A549 (cell line): Measurements from ENCODE around the gene DOCK7.

Experiments used
- CTCF ChIP-seq: fragments of >200 bp; sonication (Bioruptor Twin); formaldehyde crosslinking; IDR thresholded peaks from 3 replicates; pipeline ENCODE4 v1.5.1; 2016
- EHMT2 ChIP-seq: fragments of 200-600 bp; sonication (generic); IDR thresholded peaks from 2 replicates; pipeline ENCODE4 v1.6.1; 2016; ENCODE audit warnings: antibody characterized with exemption, low read depth, mild to moderate bottlenecking, moderate library complexity
- ESRRA ChIP-seq: fragments of 150-350 bp; IDR thresholded peaks from 2 replicates; pipeline ENCODE4 v1.6.1; 2014; ENCODE audit warnings: mild to moderate bottlenecking, low read length, borderline replicate concordance
- JUNB ChIP-seq: fragments of >200 bp; sonication (Bioruptor Twin); formaldehyde crosslinking; IDR thresholded peaks from 2 replicates; pipeline ENCODE4 v1.6.1; 2016
- ZFP36 ChIP-seq: fragments of 450-650 bp; IDR thresholded peaks from 2 replicates; pipeline ENCODE4 v1.6.1; 2014; ENCODE audit warnings: borderline replicate concordance; ENCODE audit not compliant: partially characterized antibody
- TF ChIP-seq, protein P1 (sequence below): fragments of 200-600 bp; sonication (generic); IDR thresholded peaks from 2 replicates; pipeline ENCODE4 v1.6.1; 2016; ENCODE audit warnings: antibody characterized with exemption, mild to moderate bottlenecking, moderate library complexity

GRCh38 chr1:62735491-62736171 lies 47.4 kb upstream of the DOCK7 start:
- TF ChIP-seq, protein P1, sequence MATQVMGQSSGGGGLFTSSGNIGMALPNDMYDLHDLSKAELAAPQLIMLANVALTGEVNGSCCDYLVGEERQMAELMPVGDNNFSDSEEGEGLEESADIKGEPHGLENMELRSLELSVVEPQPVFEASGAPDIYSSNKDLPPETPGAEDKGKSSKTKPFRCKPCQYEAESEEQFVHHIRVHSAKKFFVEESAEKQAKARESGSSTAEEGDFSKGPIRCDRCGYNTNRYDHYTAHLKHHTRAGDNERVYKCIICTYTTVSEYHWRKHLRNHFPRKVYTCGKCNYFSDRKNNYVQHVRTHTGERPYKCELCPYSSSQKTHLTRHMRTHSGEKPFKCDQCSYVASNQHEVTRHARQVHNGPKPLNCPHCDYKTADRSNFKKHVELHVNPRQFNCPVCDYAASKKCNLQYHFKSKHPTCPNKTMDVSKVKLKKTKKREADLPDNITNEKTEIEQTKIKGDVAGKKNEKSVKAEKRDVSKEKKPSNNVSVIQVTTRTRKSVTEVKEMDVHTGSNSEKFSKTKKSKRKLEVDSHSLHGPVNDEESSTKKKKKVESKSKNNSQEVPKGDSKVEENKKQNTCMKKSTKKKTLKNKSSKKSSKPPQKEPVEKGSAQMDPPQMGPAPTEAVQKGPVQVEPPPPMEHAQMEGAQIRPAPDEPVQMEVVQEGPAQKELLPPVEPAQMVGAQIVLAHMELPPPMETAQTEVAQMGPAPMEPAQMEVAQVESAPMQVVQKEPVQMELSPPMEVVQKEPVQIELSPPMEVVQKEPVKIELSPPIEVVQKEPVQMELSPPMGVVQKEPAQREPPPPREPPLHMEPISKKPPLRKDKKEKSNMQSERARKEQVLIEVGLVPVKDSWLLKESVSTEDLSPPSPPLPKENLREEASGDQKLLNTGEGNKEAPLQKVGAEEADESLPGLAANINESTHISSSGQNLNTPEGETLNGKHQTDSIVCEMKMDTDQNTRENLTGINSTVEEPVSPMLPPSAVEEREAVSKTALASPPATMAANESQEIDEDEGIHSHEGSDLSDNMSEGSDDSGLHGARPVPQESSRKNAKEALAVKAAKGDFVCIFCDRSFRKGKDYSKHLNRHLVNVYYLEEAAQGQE, result no peak
- TF ChIP-seq CTCF (no peak), ESRRA (no peak), JUNB (no peak), ZFP36 (no peak), EHMT2 (no peak)
